ENCODE measurements around the gene CCDC170.
"Not testable (repeated sequence)": the region's sequence is repeated elsewhere in the genome, so short reads cannot be mapped to it uniquely, and the experiment has no call there.

Gene CCDC170

GRCh38 chr6:151494936-151495320 is 1.1 kb downstream of the CCDC170 start:
- no peak for DNase-seq

GRCh38 chr6:151495380-151495779 is 1.6 kb downstream of the CCDC170 start:
- DNase-seq = no peak

- peak; percentile 58 for DNase-seq
Observed at GRCh38 chr6:151497905-151498304, 4.1 kb downstream of the CCDC170 start.

GRCh38 chr6:151498327-151498726 is 4.5 kb downstream of the CCDC170 start:
- DNase-seq = peak; percentile 88

GRCh38 chr6:151499551-151499950 is 5.7 kb downstream of the CCDC170 start:
- DNase-seq = peak; percentile 53

GRCh38 chr6:151501511-151502136 is 7.8 kb downstream of the CCDC170 start:
- DNase-seq = no peak

- DNase-seq = peak; percentile 83
Observed at GRCh38 chr6:151502499-151502898, 8.7 kb downstream of the CCDC170 start.

- peak; percentile 64 for DNase-seq
Observed at GRCh38 chr6:151506761-151507160, 12.9 kb downstream of the CCDC170 start.

GRCh38 chr6:151509048-151509447 is 15.2 kb downstream of the CCDC170 start:
- DNase-seq = no peak

GRCh38 chr6:151512481-151512880 is 18.7 kb downstream of the CCDC170 start:
- DNase-seq = peak; percentile 90

- no peak for DNase-seq
Observed at GRCh38 chr6:151514000-151514730, 20.3 kb downstream of the CCDC170 start.

- DNase-seq = not testable (repeated sequence)
Observed at GRCh38 chr6:151518992-151519391, 25.2 kb downstream of the CCDC170 start.

- DNase-seq = no peak
Observed at GRCh38 chr6:151523034-151523433, 29.2 kb downstream of the CCDC170 start.

GRCh38 chr6:151524059-151524458 is 30.2 kb downstream of the CCDC170 start:
- DNase-seq = no peak

GRCh38 chr6:151534576-151534975 is 40.8 kb downstream of the CCDC170 start:
- no peak for DNase-seq

- no peak for DNase-seq
Observed at GRCh38 chr6:151535476-151536187, 41.8 kb downstream of the CCDC170 start.

GRCh38 chr6:151536188-151536479 is 42.3 kb downstream of the CCDC170 start:
- no peak for DNase-seq

- DNase-seq = peak; percentile 49
Observed at GRCh38 chr6:151537556-151537955, 43.7 kb downstream of the CCDC170 start.

GRCh38 chr6:151539506-151540268 is 45.9 kb downstream of the CCDC170 start:
- DNase-seq = no peak

- DNase-seq = no peak
Observed at GRCh38 chr6:151544453-151544852, 50.6 kb downstream of the CCDC170 start.

- not testable (repeated sequence) for DNase-seq
Observed at GRCh38 chr6:151544884-151545283, 51.1 kb downstream of the CCDC170 start.

GRCh38 chr6:151546941-151547659 is 53.3 kb downstream of the CCDC170 start:
- DNase-seq = no peak

GRCh38 chr6:151548201-151548600 is 54.4 kb downstream of the CCDC170 start:
- no peak for DNase-seq

Measured in inflammatory macrophage treated with lipopolysaccharide for 4 hours (primary cell).